Activated naive CD4-positive, alpha-beta T cell treated with anti-CD3 and anti-CD28 coated beads for 36 hours (primary cell): Measurements from ENCODE around the gene RTN4R. TPM values are rescaled to one million over a fixed set of nuclear protein-coding genes. Genes with fewer than 3 reads are reported as not detected.

ENCODE experiments used
- CTCF ChIA-PET: fragments of 350-600 bp; sonication (Branson Sonifier 250); formaldehyde crosslinking; loops from one replicate; lab custom pipeline; 2021; ENCODE audit warnings: antibody characterized with exemption; lab: Charles Lee
- DNase-seq: peaks from one replicate; pipeline ENCODE4 v3.0.0-alpha.2; 2020
- H3K27ac Mint-ChIP-seq: one replicate; pipeline ENCODE4 v1.8.0; 2021; ENCODE audit warnings: mild to moderate bottlenecking, mixed read lengths
- H3K27me3 Mint-ChIP-seq: one replicate; pipeline ENCODE4 v1.8.0; 2021; ENCODE audit warnings: low read depth, mixed read lengths
- H3K36me3 Mint-ChIP-seq: one replicate; pipeline ENCODE4 v1.8.0; 2021; ENCODE audit warnings: low read depth, mixed read lengths
- H3K4me1 Mint-ChIP-seq: one replicate; pipeline ENCODE4 v1.8.0; 2021; ENCODE audit warnings: low read depth, mixed read lengths
- H3K4me3 Mint-ChIP-seq: one replicate; pipeline ENCODE4 v1.8.0; 2021; ENCODE audit warnings: mild to moderate bottlenecking, moderate library complexity, mixed read lengths
- H3K9me3 Mint-ChIP-seq: one replicate; pipeline ENCODE4 v1.8.0; 2021; ENCODE audit warnings: mixed read lengths
- intact Hi-C: fragments of 100-400 bp; cut with micrococcal nuclease; formaldehyde crosslinking; loops from one replicate; pipeline ENCODE4 v1.15.1; 2023
- total RNA-seq, 2 experiments: library from RNA; stranded (reverse); gene quantifications; one replicate each; pipeline ENCODE4 v1.2.3, GENCODE V29; 2021

RTN4R gene
- total RNA-seq, 2 experiments from 2014 or later, result 2.1 to 2.5 TPM

DNA sequence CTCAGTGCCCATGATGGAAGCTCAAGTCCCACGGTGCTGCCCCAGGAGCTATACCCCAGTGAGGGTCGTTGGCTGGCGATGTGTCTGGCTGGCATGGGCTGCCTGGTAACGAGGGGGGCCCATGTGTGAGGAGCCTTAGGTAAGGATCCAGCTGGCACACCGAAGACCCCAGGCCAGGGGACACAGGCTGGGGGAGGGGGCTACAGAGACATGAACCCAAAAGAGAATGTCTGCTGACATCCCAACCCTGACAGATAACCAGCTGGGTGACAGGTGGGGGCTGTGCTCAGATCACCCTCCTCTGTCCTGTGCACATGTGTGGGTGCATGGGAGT, 39.2 kb downstream of the RTN4R start:
- Mint-ChIP-seq H3K36me3 (no peaks in the 10 kb centered on the region), H3K9me3 (peaks cover 8% of the 10 kb centered on the region), H3K4me3 (no peak overlapping the region), H3K4me1 (no peaks in the 10 kb centered on the region), H3K27ac (no peak overlapping the region), H3K27me3 (no peaks in the 10 kb centered on the region)
- intact Hi-C loops, result no loop called here
- CTCF ChIA-PET, result no interaction called here
- no peak for DNase-seq

GRCh38 chr22:20228055-20228938, 39.8 kb downstream of the RTN4R start:
- Mint-ChIP-seq H3K27ac (no peak overlapping the region), H3K4me1 (no peaks in the 10 kb centered on the region), H3K4me3 (no peak overlapping the region), H3K36me3 (no peaks in the 10 kb centered on the region), H3K9me3 (peaks cover 8% of the 10 kb centered on the region), H3K27me3 (no peaks in the 10 kb centered on the region)
- intact Hi-C loops, result no loop called here
- DNase-seq, result no peak
- CTCF ChIA-PET, result no interaction called here

DNA sequence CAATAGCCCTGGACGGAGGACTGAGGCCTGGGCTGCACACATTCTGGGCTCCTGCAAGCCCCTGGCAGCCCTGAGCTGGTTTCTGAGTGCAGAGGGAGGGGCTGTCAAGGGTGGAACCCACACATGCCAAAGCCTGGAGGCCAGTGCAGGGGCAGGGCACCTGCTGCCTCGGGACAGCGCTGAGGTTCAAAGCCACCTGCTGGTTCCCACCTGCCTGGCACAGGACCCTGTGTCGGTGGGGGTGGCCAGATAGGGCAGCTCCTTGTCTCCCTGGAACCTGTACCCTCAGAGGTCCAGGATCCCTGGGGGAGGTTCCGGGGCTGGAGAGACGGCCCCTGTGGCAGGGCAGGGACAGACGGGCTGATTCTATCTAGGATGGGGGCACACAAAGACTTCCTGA, 40.8 kb downstream of the RTN4R start:
- no peak overlapping the region for H3K27ac Mint-ChIP-seq
- no peak for DNase-seq
- H3K4me3 Mint-ChIP-seq, result no peak overlapping the region
- H3K36me3 Mint-ChIP-seq, result no peaks in the 10 kb centered on the region
- CTCF ChIA-PET, result no interaction called here
- intact Hi-C loops, result no loop called here
- no peaks in the 10 kb centered on the region for H3K4me1 Mint-ChIP-seq
- H3K27me3 Mint-ChIP-seq, result no peaks in the 10 kb centered on the region
- H3K9me3 Mint-ChIP-seq, result peaks cover 8% of the 10 kb centered on the region

DNA sequence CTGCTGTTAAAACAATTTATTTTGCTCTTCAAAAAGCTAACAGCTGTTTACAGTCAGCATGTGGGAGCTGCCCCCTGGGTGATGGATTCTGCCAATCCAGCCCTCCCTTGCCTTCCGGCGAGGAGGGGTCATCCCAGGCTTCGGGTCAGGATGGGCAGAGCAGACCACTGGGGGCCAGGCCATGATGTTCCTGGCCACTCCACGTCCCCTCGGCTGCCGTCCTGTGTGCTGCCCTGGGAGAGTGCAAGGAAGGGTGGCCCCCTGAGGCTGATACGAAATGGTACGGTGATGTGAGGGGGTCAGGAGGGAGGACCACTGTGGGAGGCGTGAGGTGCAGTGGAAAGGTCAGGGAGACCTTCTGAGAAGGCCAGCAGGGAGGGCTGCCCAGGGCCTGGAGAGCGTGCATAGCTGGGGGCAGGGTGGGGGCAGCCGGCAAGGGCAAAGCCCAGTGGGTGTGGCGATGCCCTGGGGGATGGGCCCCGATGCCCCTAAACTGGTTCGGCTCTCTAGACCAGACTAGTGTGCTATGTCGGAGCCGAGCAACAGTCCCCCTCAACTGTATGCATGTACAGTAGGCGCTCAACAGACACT, 41.3 kb downstream of the RTN4R start:
- intact Hi-C loops, result no loop called here
- H3K9me3 Mint-ChIP-seq, result peaks cover 8% of the 10 kb centered on the region
- no peak overlapping the region for H3K4me3 Mint-ChIP-seq
- no peaks in the 10 kb centered on the region for H3K4me1 Mint-ChIP-seq
- no peak overlapping the region for H3K27ac Mint-ChIP-seq
- DNase-seq, result no peak
- CTCF ChIA-PET, result no interaction called here
- H3K36me3 Mint-ChIP-seq, result no peaks in the 10 kb centered on the region
- H3K27me3 Mint-ChIP-seq, result no peaks in the 10 kb centered on the region

DNA sequence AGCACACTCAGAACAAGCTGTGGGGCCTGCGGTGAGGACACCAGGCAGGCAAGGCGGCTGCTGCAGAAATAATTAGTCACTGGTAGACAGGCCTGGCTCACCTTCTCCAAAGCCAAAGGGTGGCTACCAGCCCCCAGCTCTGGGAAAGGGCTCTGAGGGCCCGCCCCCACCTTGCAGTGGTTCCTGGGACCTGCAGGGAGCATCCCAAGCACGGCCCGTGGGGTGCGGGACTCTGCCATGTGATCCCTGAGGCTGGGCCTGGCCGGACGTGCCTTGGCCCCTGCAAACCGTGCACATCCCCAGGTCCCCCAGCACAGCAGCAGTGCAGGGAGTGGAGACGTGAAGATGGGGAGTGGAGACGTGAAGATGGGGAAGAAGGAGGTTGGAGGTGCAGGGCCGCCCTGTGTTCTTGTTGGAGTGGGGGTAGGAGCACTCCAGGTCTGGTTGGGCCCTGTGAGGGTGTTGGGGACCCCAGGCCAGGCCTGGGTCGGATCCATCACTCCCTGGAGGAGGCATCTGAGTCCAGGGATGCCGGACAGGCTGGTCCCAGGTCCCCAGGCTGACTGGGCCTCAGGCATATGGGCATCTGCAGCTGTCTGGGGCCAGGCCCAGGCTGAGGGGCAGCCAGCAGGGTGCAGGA, 41.9 kb downstream of the RTN4R start:
- H3K36me3 Mint-ChIP-seq, result no peaks in the 10 kb centered on the region
- H3K4me1 Mint-ChIP-seq, result no peaks in the 10 kb centered on the region
- peaks cover 8% of the 10 kb centered on the region for H3K9me3 Mint-ChIP-seq
- no peak overlapping the region for H3K27ac Mint-ChIP-seq
- intact Hi-C loops, result no loop called here
- no peaks in the 10 kb centered on the region for H3K27me3 Mint-ChIP-seq
- DNase-seq, result no peak
- H3K4me3 Mint-ChIP-seq, result no peak overlapping the region
- CTCF ChIA-PET, result no interaction called here

GRCh38 chr22:20225693-20225966, 42.5 kb downstream of the RTN4R start:
- no peak for DNase-seq
- H3K4me1 Mint-ChIP-seq, result no peaks in the 10 kb centered on the region
- no peaks in the 10 kb centered on the region for H3K27me3 Mint-ChIP-seq
- no peak overlapping the region for H3K27ac Mint-ChIP-seq
- no peaks in the 10 kb centered on the region for H3K36me3 Mint-ChIP-seq
- CTCF ChIA-PET, result no interaction called here
- intact Hi-C loops, result no loop called here
- peaks cover 8% of the 10 kb centered on the region for H3K9me3 Mint-ChIP-seq
- no peak overlapping the region for H3K4me3 Mint-ChIP-seq

- DNase-seq, result no peak
- Mint-ChIP-seq H3K27ac (no peak overlapping the region), H3K9me3 (peaks cover 8% of the 10 kb centered on the region), H3K36me3 (no peaks in the 10 kb centered on the region), H3K4me3 (no peak overlapping the region), H3K27me3 (no peaks in the 10 kb centered on the region), H3K4me1 (no peaks in the 10 kb centered on the region)
- intact Hi-C loops, result no loop called here
- CTCF ChIA-PET, result no interaction called here
These were observed 43.0 kb downstream of the RTN4R start for GRCh38 chr22:20224917-20225692.

GRCh38 chr22:20224256-20224626, 43.9 kb downstream of the RTN4R start:
- H3K27ac Mint-ChIP-seq, result no peak overlapping the region
- CTCF ChIA-PET, result no interaction called here
- DNase-seq, result no peak
- no peaks in the 10 kb centered on the region for H3K27me3 Mint-ChIP-seq
- no peaks in the 10 kb centered on the region for H3K4me1 Mint-ChIP-seq
- H3K36me3 Mint-ChIP-seq, result no peaks in the 10 kb centered on the region
- H3K4me3 Mint-ChIP-seq, result no peak overlapping the region
- intact Hi-C loops, result no loop called here
- peaks cover 8% of the 10 kb centered on the region for H3K9me3 Mint-ChIP-seq

DNA sequence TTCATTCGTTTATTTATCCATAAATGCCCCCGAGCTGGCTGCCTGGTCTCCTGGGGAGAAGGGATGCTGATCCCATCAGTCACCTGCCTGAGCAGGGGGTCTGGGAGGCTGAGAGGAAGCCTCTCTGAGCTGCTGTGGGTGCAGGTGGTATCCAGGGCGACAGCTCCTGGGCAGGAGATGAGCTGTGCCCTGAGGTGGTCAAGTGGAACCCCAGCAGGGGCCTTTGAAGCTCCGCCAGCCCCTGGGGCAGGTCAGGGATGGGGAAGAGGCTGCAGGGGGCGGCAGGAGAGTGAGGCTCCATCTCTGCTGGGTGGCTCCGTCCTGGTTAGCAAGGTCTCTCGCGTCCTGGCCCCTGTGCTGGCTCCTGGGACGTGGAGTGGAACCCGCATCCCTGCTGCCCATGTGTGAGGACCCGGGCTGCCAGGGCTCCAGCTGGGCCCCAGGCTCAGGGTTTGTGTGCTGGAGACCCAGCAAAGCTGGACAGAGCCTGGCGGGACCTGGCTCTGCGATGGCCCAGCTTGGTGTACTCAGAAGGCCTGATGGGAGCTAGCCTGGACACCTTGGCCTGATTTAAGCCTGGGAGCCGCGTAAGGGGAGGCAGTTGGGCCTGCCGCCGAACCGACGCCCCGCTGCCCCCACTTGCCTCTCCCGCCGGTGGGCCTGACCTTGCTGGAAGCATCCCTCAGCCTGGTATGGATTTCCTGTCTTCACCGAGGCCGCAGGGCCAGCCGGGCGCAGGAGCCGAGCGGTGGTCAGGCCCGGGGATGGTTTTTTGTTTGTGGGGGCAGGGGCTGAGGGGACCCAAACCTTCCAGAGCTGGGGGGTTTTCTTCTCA, 44.5 kb downstream of the RTN4R start:
- Mint-ChIP-seq H3K4me1 (no peaks in the 10 kb centered on the region), H3K4me3 (no peak overlapping the region), H3K27me3 (no peaks in the 10 kb centered on the region), H3K9me3 (peaks cover 8% of the 10 kb centered on the region), H3K36me3 (no peaks in the 10 kb centered on the region), H3K27ac (no peak overlapping the region)
- DNase-seq, result no peak
- CTCF ChIA-PET, result interaction anchor here (1.1 kb wide), 1 partner anchor 35 kb away, joined by 3 read pairs; no protein-coding TSS in a partner anchor
- intact Hi-C loops, result no loop called here

DNA sequence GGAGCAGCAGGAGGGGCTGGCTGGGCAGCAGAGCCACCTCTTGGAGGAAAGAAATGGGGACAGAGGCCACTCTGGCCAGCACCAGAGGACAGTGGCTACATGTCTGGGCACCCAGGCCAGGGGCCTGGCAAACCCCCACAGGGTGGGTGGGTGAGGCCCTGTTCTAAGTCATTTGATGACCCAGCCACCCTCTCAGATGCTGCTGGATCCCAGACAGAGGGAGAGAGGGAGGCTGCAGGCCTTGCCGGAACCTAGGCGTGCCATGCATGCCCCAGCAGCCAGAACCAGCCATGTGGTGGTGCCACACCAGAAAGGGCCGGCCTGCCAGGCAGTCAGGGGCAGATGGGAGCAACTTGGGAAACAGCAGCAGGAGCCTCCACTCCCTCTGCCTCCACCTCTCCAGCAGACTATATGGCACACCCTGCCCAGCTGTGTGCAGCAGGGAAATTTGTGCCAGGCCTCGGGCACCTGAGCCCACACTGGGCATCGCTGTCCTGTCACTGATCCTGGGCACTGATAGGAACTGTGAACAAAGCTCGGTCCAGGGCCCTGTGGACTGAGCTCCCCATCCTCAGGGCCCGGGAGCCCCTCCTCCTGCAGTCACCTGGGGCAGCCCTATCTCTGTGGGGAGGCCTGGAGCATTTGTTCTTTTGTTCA, 45.2 kb downstream of the RTN4R start:
- Mint-ChIP-seq H3K27ac (no peak overlapping the region), H3K9me3 (peaks cover 8% of the 10 kb centered on the region), H3K27me3 (no peaks in the 10 kb centered on the region), H3K36me3 (no peaks in the 10 kb centered on the region), H3K4me1 (no peaks in the 10 kb centered on the region), H3K4me3 (no peak overlapping the region)
- no peak for DNase-seq
- CTCF ChIA-PET, result interaction anchor here (1.1 kb wide), 1 partner anchor 36 kb away, joined by 3 read pairs; no protein-coding TSS in a partner anchor
- intact Hi-C loops, result no loop called here

DNA sequence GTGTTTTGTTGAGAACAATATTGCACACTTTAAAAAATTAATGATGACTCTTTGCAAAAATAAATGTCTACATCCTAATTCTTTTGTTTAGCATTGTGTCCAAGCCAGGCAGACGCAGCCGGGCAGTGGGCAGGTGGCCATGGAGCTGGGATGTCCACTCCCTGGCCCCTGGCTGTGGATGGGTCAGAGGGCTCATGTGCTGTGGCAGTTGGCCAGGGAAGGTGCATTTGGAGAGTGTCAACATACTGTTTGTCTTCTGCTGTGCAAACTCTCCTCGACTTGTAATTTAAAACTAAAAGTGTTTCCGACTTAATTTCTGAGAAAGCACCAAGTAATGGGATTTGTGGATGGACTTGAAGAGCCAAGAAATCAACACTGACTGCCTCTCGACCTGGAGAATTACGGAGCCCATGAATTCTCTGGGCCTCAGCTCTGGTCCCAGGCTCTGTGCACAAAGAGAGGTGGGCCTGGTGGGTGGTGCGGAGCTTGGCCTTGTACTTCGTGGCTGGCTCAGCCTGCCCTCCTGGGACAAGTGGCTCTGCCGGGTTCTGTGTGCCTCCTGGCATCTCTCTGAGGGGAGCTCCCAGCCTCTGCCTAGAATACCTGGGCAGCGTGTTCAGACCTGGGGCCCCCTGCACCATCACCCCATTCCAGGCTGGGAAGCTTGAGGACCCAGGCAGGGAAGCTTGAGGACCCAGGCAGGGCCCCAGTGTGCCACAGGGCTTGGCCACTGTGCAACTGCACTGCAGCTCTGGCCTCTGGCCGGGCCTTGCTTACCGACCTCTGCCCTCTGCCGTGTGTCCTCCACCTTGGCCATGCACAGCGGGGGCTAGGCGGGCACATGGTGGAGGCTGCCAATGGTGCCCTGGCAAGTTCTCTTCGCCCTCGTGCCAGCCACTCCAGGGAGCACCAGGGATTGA, 46.4 kb downstream of the RTN4R start:
- Mint-ChIP-seq H3K36me3 (no peaks in the 10 kb centered on the region), H3K27ac (no peak overlapping the region), H3K9me3 (peaks cover 8% of the 10 kb centered on the region), H3K27me3 (no peaks in the 10 kb centered on the region), H3K4me3 (no peak overlapping the region), H3K4me1 (no peaks in the 10 kb centered on the region)
- intact Hi-C loops, result no loop called here
- DNase-seq, result no peak
- CTCF ChIA-PET, result interaction anchor here (0.8 kb wide), 1 partner anchor 308 kb away, joined by 3 read pairs; no protein-coding TSS in a partner anchor
